H1 (cell line): ENCODE measurements around the gene SRGAP3. TPM values are rescaled to one million over a fixed set of nuclear protein-coding genes. Genes with fewer than 3 reads are reported as not detected.

ENCODE experiments used
- CTCF ChIA-PET: fragments of 300-600 bp; sonication (Branson Sonifier 250); formaldehyde crosslinking; loops from one replicate; lab custom pipeline; 2021; ENCODE audit not compliant: partially characterized antibody; lab: Charles Lee
- POLR2A ChIA-PET: fragments of 300-600 bp; sonication (Branson Sonifier 250); formaldehyde crosslinking; loops from one replicate; lab custom pipeline; 2021; ENCODE audit warnings: inconsistent platforms; ENCODE audit not compliant: partially characterized antibody; lab: Charles Lee
- DNase-seq, 2 experiments: peaks; one replicate each; pipeline versions ENCODE4 v3.0.0 to v3.0.0-alpha.2; 2010 to 2022; ENCODE audit warnings: low spot score in 2 of 2, low read depth in 1 of 2, mixed read lengths in 1 of 2
- FAIRE-seq: peaks from 2 replicates; lab custom pipeline; 2011; peaks lifted over from hg19 to GRCh38; lab: Jason Lieb, UNC
- H2AFZ ChIP-seq: 2 replicates; pipeline ENCODE4 v1.8.1; 2012; ENCODE audit warnings: low read length, inconsistent platforms
- H2AK5ac ChIP-seq: 2 replicates; pipeline ENCODE4 v1.6.1; 2013; ENCODE audit warnings: low read depth, low read length
- H2BK120ac ChIP-seq: replicated peaks from 2 replicates; pipeline ENCODE3; 2013; ENCODE audit warnings: low read depth, low read length, inconsistent platforms
- H2BK12ac ChIP-seq: 2 replicates; pipeline ENCODE4 v1.6.1; 2013; ENCODE audit warnings: low read depth, low read length
- H2BK15ac ChIP-seq: 2 replicates; pipeline ENCODE4 v1.6.1; 2013; ENCODE audit warnings: low read length
- H2BK20ac ChIP-seq: 2 replicates; pipeline ENCODE4 v1.6.1; 2013; ENCODE audit warnings: low read length
- H2BK5ac ChIP-seq: 2 replicates; pipeline ENCODE4 v1.6.1; 2013; ENCODE audit warnings: low read depth, low read length
- H3K14ac ChIP-seq: 2 replicates; pipeline ENCODE4 v1.6.1; 2013; ENCODE audit warnings: inconsistent platforms; ENCODE audit not compliant: insufficient read length
- H3K18ac ChIP-seq: 2 replicates; pipeline ENCODE4 v1.6.1; 2013; ENCODE audit warnings: low read length; ENCODE audit errors: extremely low read depth
- H3K23ac ChIP-seq: 2 replicates; pipeline ENCODE4 v1.6.1; 2013; ENCODE audit warnings: inconsistent platforms; ENCODE audit not compliant: insufficient read length
- H3K23me2 ChIP-seq: 2 replicates; pipeline ENCODE4 v1.6.1; 2013; ENCODE audit warnings: low read depth, low read length
- H3K27ac ChIP-seq: 2 replicates; pipeline ENCODE4 v1.6.1; 2011; ENCODE audit warnings: low read depth, low read length, inconsistent platforms
- H3K27me3 ChIP-seq, 4 experiments: replicated peaks in 1 of 4; 1 replicate in 1 of 4; 2 replicates in 3 of 4; pipeline versions ENCODE4 v1.6.1 to v1.8.1; 2011 to 2013; ENCODE audit warnings: low read length in 3 of 4, mild to moderate bottlenecking in 3 of 4, inconsistent platforms in 2 of 4, mixed read lengths in 2 of 4, moderate library complexity in 1 of 4; ENCODE audit not compliant: control insufficient read depth in 3 of 4, insufficient read depth in 3 of 4; ENCODE audit errors: extremely low read depth in 1 of 4
- H3K36me3 ChIP-seq, 4 experiments: 2 replicates each; pipeline versions ENCODE4 v1.6.1 to v1.8.1; 2011 to 2013; ENCODE audit warnings: mild to moderate bottlenecking in 4 of 4, low read length in 3 of 4, moderate library complexity in 2 of 4, control low read depth in 1 of 4, inconsistent platforms in 1 of 4; ENCODE audit not compliant: insufficient read depth in 4 of 4, control insufficient read depth in 2 of 4
- H3K4ac ChIP-seq: replicated peaks from 2 replicates; pipeline ENCODE3; 2013; ENCODE audit warnings: low read length, low read depth, mixed read lengths, inconsistent platforms; ENCODE audit not compliant: insufficient read length
- H3K4me1 ChIP-seq, 4 experiments: replicated peaks in 1 of 4; 1 replicate in 1 of 4; 2 replicates in 3 of 4; pipeline versions ENCODE4 v1.6.1 to v1.8.1; 2011 to 2013; ENCODE audit warnings: low read length in 3 of 4, inconsistent platforms in 2 of 4, mixed read lengths in 1 of 4; ENCODE audit not compliant: insufficient read depth in 4 of 4, control insufficient read depth in 3 of 4
- H3K4me2 ChIP-seq, 2 experiments: 2 replicates each; pipeline versions ENCODE4 v1.6.1 to v1.8.1; 2011 to 2013; ENCODE audit warnings: low read depth in 2 of 2, low read length in 2 of 2, control low read depth in 1 of 2, inconsistent platforms in 1 of 2, mild to moderate bottlenecking in 1 of 2; ENCODE audit not compliant: insufficient read depth in 1 of 2
- H3K4me3 ChIP-seq, 4 experiments: fragments of 200-600, 300-600 bp in 1 of 4; sonication (generic), shearing (Covaris generic), sonication (Bioruptor Twin) in 1 of 4; 2 replicates each; pipeline versions ENCODE4 v1.5.1 to v1.8.1; 2011 to 2016; ENCODE audit warnings: low read length in 4 of 4, low read depth in 3 of 4, control low read depth in 2 of 4, inconsistent platforms in 2 of 4, mild to moderate bottlenecking in 2 of 4, mixed read lengths in 1 of 4, moderate library complexity in 1 of 4; ENCODE audit not compliant: insufficient read depth in 2 of 4; ENCODE audit errors: extremely low read depth in 1 of 4
- H3K56ac ChIP-seq: replicated peaks from 2 replicates; pipeline ENCODE3; 2013; ENCODE audit warnings: low read depth, mild to moderate bottlenecking, mixed read lengths, low read length, inconsistent platforms; ENCODE audit not compliant: insufficient read length
- H3K79me1 ChIP-seq: 2 replicates; pipeline ENCODE4 v1.6.1; 2013; ENCODE audit warnings: low read depth, low read length, control low read depth
- H3K79me2 ChIP-seq, 2 experiments: 2 replicates each; pipeline versions ENCODE4 v1.6.1 to v1.8.1; 2012 to 2013; ENCODE audit warnings: low read length in 2 of 2, mild to moderate bottlenecking in 2 of 2, inconsistent platforms in 1 of 2; ENCODE audit not compliant: insufficient read depth in 2 of 2, control insufficient read depth in 1 of 2
- H3K9ac ChIP-seq, 4 experiments: replicated peaks in 1 of 4; 1 replicate in 1 of 4; 2 replicates in 3 of 4; pipeline versions ENCODE4 v1.6.1 to v1.8.1; 2011 to 2013; ENCODE audit warnings: low read depth in 3 of 4, low read length in 3 of 4, control low read depth in 2 of 4, mild to moderate bottlenecking in 2 of 4, moderate library complexity in 2 of 4, inconsistent platforms in 1 of 4; ENCODE audit errors: extremely low read depth in 1 of 4
- H3K9me3 ChIP-seq, 2 experiments: 2 replicates each; pipeline versions ENCODE4 v1.6.1 to v1.8.1; 2012 to 2013; ENCODE audit warnings: mild to moderate bottlenecking in 2 of 2, moderate library complexity in 2 of 2, control low read depth in 1 of 2, inconsistent platforms in 1 of 2, low read depth in 1 of 2, low read length in 1 of 2, mixed read lengths in 1 of 2; ENCODE audit not compliant: insufficient read depth in 2 of 2
- H4K20me1 ChIP-seq, 2 experiments: replicated peaks in 1 of 2; 2 replicates each; pipeline versions ENCODE3 to v1.8.1; 2011 to 2013; ENCODE audit warnings: inconsistent platforms in 2 of 2, low read length in 2 of 2, mild to moderate bottlenecking in 1 of 2; ENCODE audit not compliant: insufficient read depth in 2 of 2, control insufficient read depth in 1 of 2
- H4K5ac ChIP-seq: 2 replicates; pipeline ENCODE4 v1.6.1; 2013; ENCODE audit warnings: low read length, low read depth, mixed read lengths, inconsistent platforms; ENCODE audit not compliant: insufficient read length
- H4K8ac ChIP-seq: 2 replicates; pipeline ENCODE4 v1.8.0; 2013; ENCODE audit warnings: mild to moderate bottlenecking, moderate library complexity, low read length, inconsistent platforms; ENCODE audit not compliant: insufficient read depth; ENCODE audit errors: extremely low read depth
- H4K91ac ChIP-seq: replicated peaks from 2 replicates; pipeline ENCODE3; 2013; ENCODE audit warnings: low read length, mixed read lengths, inconsistent platforms; ENCODE audit not compliant: insufficient read length
- BRCA1 ChIP-seq: IDR thresholded peaks from 2 replicates; pipeline ENCODE4 v1.6.1; 2012; ENCODE audit warnings: low read depth, low read length, improper control_type of control experiment
- CREB1 ChIP-seq: IDR thresholded peaks from 2 replicates; pipeline ENCODE4 v1.6.1; 2012; ENCODE audit warnings: inconsistent platforms
- GTF2F1 ChIP-seq: IDR thresholded peaks from 2 replicates; pipeline ENCODE4 v1.6.1; 2012; ENCODE audit warnings: low read depth, low read length, improper control_type of control experiment, borderline replicate concordance
- PHF8 ChIP-seq: fragments of 200-600 bp; sonication (generic); conservative IDR thresholded peaks from 2 replicates; pipeline ENCODE4 v1.7.1; 2012; ENCODE audit warnings: low read depth, mild to moderate bottlenecking, inconsistent platforms, low read length, moderate library complexity
- WGBS, 2 experiments: shearing (Covaris generic) in 1 of 2; methylation state at CpG; one replicate each; pipeline versions ENCODE4 v1.1.6 to v1.1.7; 2013 to 2015; ENCODE audit warnings: low lambda C conversion rate in 2 of 2, mixed read lengths in 2 of 2, inconsistent platforms in 1 of 2, low coverage in 1 of 2, missing lambda C conversion rate in 1 of 2; ENCODE audit not compliant: insufficient replicate concordance in 2 of 2, insufficient coverage in 1 of 2, insufficient read length in 1 of 2; ENCODE audit errors: extremely low coverage in 1 of 2, missing lambda C conversion rate in 1 of 2; 5-methylcytosine and 5-hydroxymethylcytosine counted together
- polyA plus RNA-seq, 7 experiments: library from polyadenylated mRNA; depleted of rRNA in 3 of 7; stranded (reverse) in 5 of 7; unstranded in 2 of 7; fragments of >200 nt in 5 of 7; fragments of 200-250 nt in 2 of 7; gene quantifications; 1 replicate in 5 of 7; 2 replicates in 1 of 7; 4 replicates in 1 of 7; pipeline versions ENCODE4 v1.2.1 to v1.2.3, GENCODE V29; 2011 to 2013; ENCODE audit warnings: missing spikeins in 2 of 7, mixed read lengths in 2 of 7
- total RNA-seq: library from RNA; stranded (reverse); fragmentation: NEBNext Ultra II Directional; extraction: Animal tissue kit (Norgen Biotek cat#: 25700); gene quantifications from 2 replicates; pipeline ENCODE4 v1.2.1, GENCODE V29; 2021

The SRGAP3 gene
- total and polyA plus RNA-seq, 2 of the 8 experiments (the other 6 are each of a cell fraction or from before 2014, with no cell fraction given): 5.8 to 11.4 TPM

DNA sequence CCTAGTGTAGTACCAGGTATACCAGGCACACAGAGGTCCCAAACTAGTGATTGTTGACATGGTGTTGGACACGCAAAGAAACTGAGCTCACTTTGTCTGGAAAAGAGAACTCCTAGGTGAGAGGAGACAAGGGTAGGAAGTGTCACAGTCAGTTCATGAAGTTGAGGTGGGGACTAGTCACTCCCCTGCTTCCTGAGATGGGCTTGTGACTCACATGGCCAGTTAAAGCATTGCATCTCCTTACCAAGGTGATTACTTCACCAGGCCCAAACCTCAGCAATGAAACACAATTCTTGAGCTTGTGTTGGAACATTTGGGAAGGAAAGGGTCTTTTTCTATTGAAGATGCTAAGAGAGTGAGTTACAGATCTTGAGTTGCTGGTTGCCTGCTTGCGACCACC is 236.9 kb downstream of the SRGAP3 start:
- Histone ChIP-seq H4K5ac (no peak overlapping the region), H4K91ac (no peak overlapping the region), H3K4ac (no peak overlapping the region), H3K4me2 (no peak overlapping the region), H3K23ac (no peak overlapping the region), H3K18ac (no peak overlapping the region), H2BK15ac (no peak overlapping the region), H3K56ac (no peak overlapping the region), H2AK5ac (no peak overlapping the region), H3K36me3 (no peaks in the 10 kb centered on the region; a peak in 2 of 8 replicates), H3K9ac (no peak overlapping the region), H4K8ac (no peak overlapping the region), H3K79me1 (no peaks in the 10 kb centered on the region), H2BK12ac (no peak overlapping the region), H2AFZ (no peak overlapping the region), H2BK5ac (no peak overlapping the region)
- no peak for FAIRE-seq
- DNase-seq: no peak
- no peak for TF ChIP-seq PHF8
- TF ChIP-seq GTF2F1: no peak
- TF ChIP-seq BRCA1: no peak
- TF ChIP-seq CREB1: no peak
- TF ChIP-seq, all 59 proteins: peak for 0
- no peaks in the 10 kb centered on the region for H3K79me2 ChIP-seq
- POLR2A ChIA-PET: no interaction called here
- H3K27me3 ChIP-seq: no peaks in the 10 kb centered on the region
- H4K20me1 ChIP-seq: no peaks in the 10 kb centered on the region
- H3K23me2 ChIP-seq: no peaks in the 10 kb centered on the region
- WGBS, 2 experiments: 86% methylated on average over 2 of the region's 2 CpGs; no CpG with 5 or more reads in 1 of the 2 experiments
- H2BK120ac ChIP-seq: no peak overlapping the region
- peaks cover under 1 to 4% (median 2%) of the 10 kb centered on the region in 4 experiments; a peak in 4 of 7 replicates for H3K4me1 ChIP-seq
- H3K14ac ChIP-seq: no peak overlapping the region
- CTCF ChIA-PET: interaction anchor here (0.7 to 5.1 kb wide), 12 partner anchors 10 to 341 kb away, joined by 3 to 40 read pairs (median 4); no protein-coding TSS in a partner anchor
- no peaks in the 10 kb centered on the region for H3K9me3 ChIP-seq
- no peak overlapping the region for H3K27ac ChIP-seq
- no peak overlapping the region for H3K4me3 ChIP-seq
- no peak overlapping the region for H2BK20ac ChIP-seq
